ENCODE data around the gene TIMM23.
"Not testable (repeated sequence)": the region's sequence is repeated elsewhere in the genome, so short reads cannot be mapped to it uniquely, and the experiment has no call there.

The TIMM23 gene

DNA sequence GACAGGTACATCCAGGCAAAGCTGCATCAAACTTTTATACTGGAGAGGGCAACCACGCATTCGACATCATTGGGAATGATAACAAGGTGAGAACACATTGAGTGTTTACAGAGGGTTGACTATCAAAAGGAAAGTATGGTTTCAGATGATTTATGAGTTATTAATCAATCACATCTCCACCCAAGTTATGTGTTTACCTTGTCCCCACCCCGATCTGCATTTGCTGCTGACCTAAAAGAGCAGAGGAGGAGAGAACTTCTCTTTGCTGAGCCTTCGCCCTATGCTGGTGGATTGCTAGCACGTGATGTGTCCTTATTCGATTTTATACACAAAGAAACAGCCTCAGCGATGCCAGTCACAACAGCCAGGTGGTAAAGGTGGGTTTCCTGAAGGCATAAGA is 74.0 kb downstream of the TIMM23 start, which contains the start of gene MSMB:
Gene MSMB (minus strand): TSS at position 9 of the 400 bp plus-strand sequence. CDS start 32 bp downstream, outside the sequence.
- Histone ChIP-seq H3K4me3 (ENCODE audit: low read depth, low read length) (no peak within 1 kb of the TSS), H3K27me3 (replicated peaks) (no peaks in the 10 kb centered on the region), H3K27ac (no peak within 1 kb of the TSS), H3K36me3 (replicated peaks) (no peaks in the 10 kb centered on the region)
- TF ChIP-seq, protein P1, sequence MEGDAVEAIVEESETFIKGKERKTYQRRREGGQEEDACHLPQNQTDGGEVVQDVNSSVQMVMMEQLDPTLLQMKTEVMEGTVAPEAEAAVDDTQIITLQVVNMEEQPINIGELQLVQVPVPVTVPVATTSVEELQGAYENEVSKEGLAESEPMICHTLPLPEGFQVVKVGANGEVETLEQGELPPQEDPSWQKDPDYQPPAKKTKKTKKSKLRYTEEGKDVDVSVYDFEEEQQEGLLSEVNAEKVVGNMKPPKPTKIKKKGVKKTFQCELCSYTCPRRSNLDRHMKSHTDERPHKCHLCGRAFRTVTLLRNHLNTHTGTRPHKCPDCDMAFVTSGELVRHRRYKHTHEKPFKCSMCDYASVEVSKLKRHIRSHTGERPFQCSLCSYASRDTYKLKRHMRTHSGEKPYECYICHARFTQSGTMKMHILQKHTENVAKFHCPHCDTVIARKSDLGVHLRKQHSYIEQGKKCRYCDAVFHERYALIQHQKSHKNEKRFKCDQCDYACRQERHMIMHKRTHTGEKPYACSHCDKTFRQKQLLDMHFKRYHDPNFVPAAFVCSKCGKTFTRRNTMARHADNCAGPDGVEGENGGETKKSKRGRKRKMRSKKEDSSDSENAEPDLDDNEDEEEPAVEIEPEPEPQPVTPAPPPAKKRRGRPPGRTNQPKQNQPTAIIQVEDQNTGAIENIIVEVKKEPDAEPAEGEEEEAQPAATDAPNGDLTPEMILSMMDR (IDR thresholded peaks at IDR 0.05; ENCODE audit: low read depth, low read length, missing control alignments), result no peak
- no peak for DNase-seq
- in situ Hi-C loops (cut with HindIII; ENCODE audit: low pct_ligation_motif_present, low sequenced_read_pairs), result no loop called here

DNA sequence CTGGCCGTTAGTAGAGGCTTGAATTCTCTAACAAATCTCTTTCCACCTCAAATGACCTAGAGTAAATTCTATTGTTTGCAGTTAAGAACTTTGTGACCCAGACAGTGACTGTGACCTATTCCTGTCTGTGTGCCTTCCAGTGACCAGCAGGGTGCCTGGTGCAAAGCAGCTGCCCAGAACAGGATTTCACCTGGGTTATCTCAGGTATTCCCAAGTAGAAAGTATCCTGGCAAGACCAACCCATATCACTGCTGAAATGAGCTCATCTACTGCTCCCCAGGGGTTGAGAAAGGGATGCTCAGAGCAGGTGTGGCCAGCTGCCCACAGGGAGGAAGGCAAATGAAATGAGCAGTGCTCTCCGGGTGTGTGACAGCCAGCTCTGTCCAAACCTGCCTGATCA is 75.9 kb downstream of the TIMM23 start:
- in situ Hi-C loops (cut with HindIII; ENCODE audit: low pct_ligation_motif_present, low sequenced_read_pairs), result no loop called here
- Histone ChIP-seq H3K27me3 (replicated peaks) (peaks cover 2% of the 10 kb centered on the region), H3K4me3 (ENCODE audit: low read depth, low read length) (no peak overlapping the region), H3K36me3 (replicated peaks) (no peaks in the 10 kb centered on the region), H3K27ac (no peak overlapping the region)
- TF ChIP-seq, protein P1 (IDR thresholded peaks at IDR 0.05; ENCODE audit: low read depth, low read length, missing control alignments), result no peak
- DNase-seq, result no peak

DNA sequence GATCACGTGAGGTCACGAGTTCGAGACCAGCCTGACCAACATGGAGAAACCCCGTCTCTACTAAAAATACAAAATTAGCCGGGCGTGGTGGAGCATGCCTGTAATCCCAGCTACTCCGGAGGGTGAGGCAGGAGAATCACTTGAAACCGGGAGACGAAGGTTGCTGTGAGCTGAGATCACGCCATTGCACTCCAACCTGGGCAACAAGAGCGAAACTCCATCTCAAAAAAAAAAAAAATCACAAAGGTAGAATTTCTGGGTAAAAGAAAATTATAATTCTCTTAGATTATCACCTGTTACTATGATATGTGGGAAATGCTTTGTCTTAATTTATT is 77.2 kb downstream of the TIMM23 start:
- DNase-seq; H3K27me3 ChIP-seq (replicated peaks); H3K36me3 ChIP-seq (replicated peaks); in situ Hi-C loops (cut with HindIII; ENCODE audit: low pct_ligation_motif_present, low sequenced_read_pairs); H3K4me3 ChIP-seq (ENCODE audit: low read depth, low read length); H3K27ac ChIP-seq: not testable (repeated sequence)

DNA sequence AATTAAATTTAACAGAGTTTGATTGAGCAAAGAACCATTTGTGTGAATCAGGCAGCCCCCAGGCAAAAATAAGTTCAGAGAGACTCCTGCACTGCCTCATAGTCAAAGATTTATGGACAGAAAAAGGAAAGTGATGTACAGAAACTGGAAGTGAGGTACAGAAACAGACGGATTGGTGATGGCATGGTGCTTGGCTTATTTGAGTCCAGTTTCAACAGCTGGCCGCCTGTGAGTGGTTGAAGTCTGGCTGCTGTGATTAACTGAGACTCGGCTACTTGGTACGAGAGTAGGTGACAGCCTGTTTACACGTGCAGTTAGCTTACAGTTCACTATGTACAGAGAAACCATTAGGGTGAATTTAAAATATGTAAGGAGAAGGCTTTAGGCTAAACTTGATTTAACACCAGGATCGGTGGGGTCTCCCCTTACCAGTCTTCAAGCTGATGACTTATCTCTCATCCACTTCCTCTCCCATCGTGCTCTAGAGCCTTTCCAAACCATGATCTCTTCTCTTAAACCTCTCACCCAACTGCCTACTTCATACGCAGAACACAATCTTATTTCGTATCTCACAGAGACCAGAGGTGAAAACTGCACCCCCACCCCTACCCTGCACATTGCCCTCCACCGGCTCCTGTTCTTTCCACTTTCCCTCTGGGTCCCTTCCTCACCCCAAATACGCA is 78.8 kb downstream of the TIMM23 start:
- TF ChIP-seq, protein P1 (IDR thresholded peaks at IDR 0.05; ENCODE audit: low read depth, low read length, missing control alignments), result no peak
- in situ Hi-C loops (cut with HindIII; ENCODE audit: low pct_ligation_motif_present, low sequenced_read_pairs), result no loop called here
- no peak for DNase-seq

DNA sequence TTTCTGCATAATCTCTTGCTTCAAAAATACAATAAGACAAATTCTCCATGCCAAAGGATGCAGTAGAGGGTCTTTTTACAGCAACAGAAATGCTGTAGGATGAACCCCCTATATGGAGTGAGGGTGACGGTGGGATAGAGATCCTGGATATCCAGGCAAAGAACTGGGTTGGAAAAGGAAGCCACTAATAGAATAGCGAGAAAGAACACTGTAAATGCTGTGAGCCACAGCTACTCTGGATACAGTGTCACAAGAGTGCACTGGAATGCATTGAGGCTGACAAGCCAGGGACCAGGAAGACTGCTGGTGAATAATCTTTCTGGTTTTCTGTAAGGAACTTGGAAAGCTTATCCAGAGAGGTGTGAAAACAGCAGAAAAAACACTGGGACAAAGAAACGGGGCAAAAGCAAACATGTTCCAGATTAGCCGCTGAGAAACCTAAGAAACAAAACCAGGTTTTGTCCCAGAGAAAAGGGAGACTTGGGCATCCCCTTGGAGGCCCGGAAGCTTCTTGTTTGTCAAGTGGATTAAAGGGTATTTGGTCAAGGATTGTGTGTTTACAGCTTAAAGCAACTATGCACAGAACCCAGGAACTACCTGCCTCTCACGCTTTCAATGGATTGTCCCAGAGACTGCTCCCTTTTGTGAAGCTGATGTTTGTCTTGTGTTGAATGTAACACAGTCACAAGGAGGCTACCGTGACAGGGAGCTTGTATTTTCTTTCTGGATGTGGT is 79.9 kb downstream of the TIMM23 start:
- TF ChIP-seq, protein P1 (IDR thresholded peaks at IDR 0.05; ENCODE audit: low read depth, low read length, missing control alignments), result no peak
- Histone ChIP-seq H3K27ac (no peak overlapping the region), H3K27me3 (replicated peaks) (peaks cover 2% of the 10 kb centered on the region), H3K36me3 (replicated peaks) (no peaks in the 10 kb centered on the region), H3K4me3 (ENCODE audit: low read depth, low read length) (no peak overlapping the region)
- in situ Hi-C loops (cut with HindIII; ENCODE audit: low pct_ligation_motif_present, low sequenced_read_pairs), result no loop called here
- no peak for DNase-seq

More for the DNA sequence above, 78.8 kb downstream of the TIMM23 start:
- Histone ChIP-seq H3K27me3 (replicated peaks) (peaks cover 2% of the 10 kb centered on the region), H3K27ac (no peak overlapping the region), H3K36me3 (replicated peaks) (no peaks in the 10 kb centered on the region), H3K4me3 (ENCODE audit: low read depth, low read length) (no peak overlapping the region)

DNA sequence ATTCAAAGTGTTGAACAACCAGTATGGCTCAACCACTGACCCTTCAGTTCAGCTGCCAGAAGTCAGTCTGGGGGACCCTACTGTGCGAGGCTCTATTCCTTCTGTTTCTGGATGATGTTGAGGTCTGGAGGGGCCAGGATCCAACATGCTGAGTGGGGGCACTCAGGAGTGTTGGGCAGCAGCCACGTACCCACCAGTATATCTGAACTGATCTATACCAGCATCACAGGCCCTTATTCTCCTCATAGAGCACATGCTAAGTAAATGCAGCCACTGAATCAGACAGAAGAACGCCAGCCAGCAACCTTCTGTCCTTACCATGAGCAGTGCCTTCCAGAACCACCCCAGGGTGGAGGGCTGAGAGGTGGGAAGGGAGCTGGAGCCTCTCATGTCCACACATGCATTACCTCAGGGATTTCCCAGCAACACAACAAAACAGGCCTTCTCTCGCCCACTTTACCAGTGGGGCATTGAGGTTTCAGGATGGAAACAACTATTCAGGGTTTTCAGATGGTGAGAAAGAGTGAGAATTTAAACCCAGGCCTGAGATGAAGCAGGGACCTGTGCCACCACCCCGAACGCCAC is 80.6 kb downstream of the TIMM23 start:
- peaks cover 2% of the 10 kb centered on the region for H3K27me3 ChIP-seq (replicated peaks)
- no peak overlapping the region for H3K27ac ChIP-seq
- DNase-seq, result no peak
- no peak overlapping the region for H3K4me3 ChIP-seq (ENCODE audit: low read depth, low read length)
- TF ChIP-seq, protein P1 (IDR thresholded peaks at IDR 0.05; ENCODE audit: low read depth, low read length, missing control alignments), result no peak
- in situ Hi-C loops (cut with HindIII; ENCODE audit: low pct_ligation_motif_present, low sequenced_read_pairs), result no loop called here
- H3K36me3 ChIP-seq (replicated peaks), result no peaks in the 10 kb centered on the region
